AG10803 (cell line): ENCODE results near the gene C16orf92.
A peak's percentile ranks its signal among the peaks of the same experiment; 100 is the strongest.

Source experiments
- DNase-seq: peaks from one replicate; pipeline ENCODE4 v3.0.0; 2010; ENCODE audit warnings: low read depth
- H3K4me3 ChIP-seq: 2 replicates; pipeline ENCODE4 v1.5.1; 2011; ENCODE audit warnings: mild to moderate bottlenecking, low read length, control low read depth
- CTCF ChIP-seq: conservative IDR thresholded peaks from 2 replicates; pipeline ENCODE4 v1.5.1; 2011; ENCODE audit warnings: mild to moderate bottlenecking, low read length, control low read depth, inconsistent platforms

Gene C16orf92

GRCh38 chr16:30046178-30046577 is 23.2 kb downstream of the C16orf92 start:
- no peak for TF ChIP-seq CTCF
- DNase-seq: no peak
- no peak overlapping the region for H3K4me3 ChIP-seq

GRCh38 chr16:30046588-30046987 is 23.6 kb downstream of the C16orf92 start:
- no peak for DNase-seq
- H3K4me3 ChIP-seq: no peak overlapping the region
- no peak for TF ChIP-seq CTCF

- no peak for TF ChIP-seq CTCF
These were observed 26.9 kb downstream of the C16orf92 start for GRCh38 chr16:30049871-30050270.

GRCh38 chr16:30051518-30051917 is 28.5 kb downstream of the C16orf92 start:
- no peak for TF ChIP-seq CTCF
- H3K4me3 ChIP-seq: no peak overlapping the region
- peak; percentile 62 for DNase-seq

More at GRCh38 chr16:30049871-30050270, 26.9 kb downstream of the C16orf92 start:
- no peak overlapping the region for H3K4me3 ChIP-seq
- no peak for DNase-seq

- peak overlapping the region; percentile 83 for H3K4me3 ChIP-seq
- DNase-seq: peak; percentile 89
- no peak for TF ChIP-seq CTCF
These were observed 29.8 kb downstream of the C16orf92 start for GRCh38 chr16:30052671-30053372.

- DNase-seq: peak; percentile 65
These were observed 30.5 kb downstream of the C16orf92 start for GRCh38 chr16:30053376-30054015.

More at GRCh38 chr16:30053376-30054015, 30.5 kb downstream of the C16orf92 start:
- no peak for TF ChIP-seq CTCF
- peak overlapping the region; percentile 83 for H3K4me3 ChIP-seq
